ENCODE results near the gene GARIN3. TPM values are rescaled to one million over a fixed set of nuclear protein-coding genes. Genes with fewer than 3 reads are reported as not detected.
"Not testable (repeated sequence)": the region's sequence is repeated elsewhere in the genome, so short reads cannot be mapped to it uniquely, and the experiment has no call there.

The GARIN3 gene
- total RNA-seq, 1 donor from 2014 or later: not detected

DNA sequence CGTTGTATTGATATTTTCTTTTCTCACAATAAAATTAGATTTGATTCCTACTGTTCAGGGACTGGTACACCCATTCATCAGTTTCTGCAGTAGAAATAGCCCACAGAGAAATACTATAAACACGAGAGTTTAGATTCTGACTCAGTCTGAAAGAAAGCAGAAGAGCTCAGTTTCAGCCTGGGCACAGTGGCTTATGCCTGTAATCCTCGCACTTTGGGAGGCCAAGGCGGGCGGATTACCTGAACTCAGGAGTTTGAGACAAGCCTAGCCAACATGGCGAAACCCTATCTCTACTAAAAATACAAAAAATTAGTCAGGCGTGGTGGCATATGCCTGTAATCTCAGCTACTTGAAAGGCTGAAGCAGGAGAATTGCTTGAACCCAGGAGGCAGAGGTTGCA, 23.2 kb upstream of the GARIN3 start:
- H3K36me3 Mint-ChIP-seq (ENCODE audit: low read depth): peaks cover 2% of the 10 kb centered on the region
- TF ChIP-seq, protein P1, sequence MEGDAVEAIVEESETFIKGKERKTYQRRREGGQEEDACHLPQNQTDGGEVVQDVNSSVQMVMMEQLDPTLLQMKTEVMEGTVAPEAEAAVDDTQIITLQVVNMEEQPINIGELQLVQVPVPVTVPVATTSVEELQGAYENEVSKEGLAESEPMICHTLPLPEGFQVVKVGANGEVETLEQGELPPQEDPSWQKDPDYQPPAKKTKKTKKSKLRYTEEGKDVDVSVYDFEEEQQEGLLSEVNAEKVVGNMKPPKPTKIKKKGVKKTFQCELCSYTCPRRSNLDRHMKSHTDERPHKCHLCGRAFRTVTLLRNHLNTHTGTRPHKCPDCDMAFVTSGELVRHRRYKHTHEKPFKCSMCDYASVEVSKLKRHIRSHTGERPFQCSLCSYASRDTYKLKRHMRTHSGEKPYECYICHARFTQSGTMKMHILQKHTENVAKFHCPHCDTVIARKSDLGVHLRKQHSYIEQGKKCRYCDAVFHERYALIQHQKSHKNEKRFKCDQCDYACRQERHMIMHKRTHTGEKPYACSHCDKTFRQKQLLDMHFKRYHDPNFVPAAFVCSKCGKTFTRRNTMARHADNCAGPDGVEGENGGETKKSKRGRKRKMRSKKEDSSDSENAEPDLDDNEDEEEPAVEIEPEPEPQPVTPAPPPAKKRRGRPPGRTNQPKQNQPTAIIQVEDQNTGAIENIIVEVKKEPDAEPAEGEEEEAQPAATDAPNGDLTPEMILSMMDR (IDR thresholded peaks at IDR 0.05): no peak
- no peak overlapping the region for H3K27ac Mint-ChIP-seq (ENCODE audit: unreplicated experiment)
- peaks cover 3% of the 10 kb centered on the region for H3K9me3 Mint-ChIP-seq (ENCODE audit: low read depth)
- no peak overlapping the region for H3K4me3 Mint-ChIP-seq (ENCODE audit: unreplicated experiment)
- no peaks in the 10 kb centered on the region for H3K4me1 Mint-ChIP-seq (ENCODE audit: low read depth)
- no peak for DNase-seq (ENCODE audit: low spot score)
- peaks cover 37% of the 10 kb centered on the region for H3K27me3 Mint-ChIP-seq (ENCODE audit: low read depth)

DNA sequence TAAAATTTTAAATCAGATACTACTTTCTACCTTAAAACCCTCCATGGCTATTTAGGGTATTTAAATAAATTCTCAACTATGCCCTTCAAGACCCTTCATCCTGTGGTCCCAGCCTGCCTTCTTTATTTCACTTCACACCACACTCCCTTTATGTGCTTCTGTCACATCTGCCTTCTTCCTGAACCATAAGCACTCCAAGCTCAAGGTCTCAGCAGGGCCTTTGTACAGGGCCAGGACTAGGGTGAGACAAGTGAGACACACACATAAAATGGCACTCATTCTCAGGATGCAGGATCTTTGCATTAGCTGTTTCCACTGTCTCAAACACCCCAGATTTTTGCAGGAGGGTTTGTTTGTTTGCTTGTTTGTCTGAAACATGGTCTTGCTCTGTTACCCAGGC, 22.2 kb upstream of the GARIN3 start:
- H3K27me3 Mint-ChIP-seq (ENCODE audit: low read depth): peaks cover 36% of the 10 kb centered on the region
- no peak overlapping the region for H3K4me3 Mint-ChIP-seq (ENCODE audit: unreplicated experiment)
- TF ChIP-seq, protein P1 (IDR thresholded peaks at IDR 0.05): no peak
- no peak for DNase-seq (ENCODE audit: low spot score)
- no peaks in the 10 kb centered on the region for H3K4me1 Mint-ChIP-seq (ENCODE audit: low read depth)
- no peak overlapping the region for H3K27ac Mint-ChIP-seq (ENCODE audit: unreplicated experiment)
- H3K9me3 Mint-ChIP-seq (ENCODE audit: low read depth): peaks cover 3% of the 10 kb centered on the region
- peaks cover 2% of the 10 kb centered on the region for H3K36me3 Mint-ChIP-seq (ENCODE audit: low read depth)

DNA sequence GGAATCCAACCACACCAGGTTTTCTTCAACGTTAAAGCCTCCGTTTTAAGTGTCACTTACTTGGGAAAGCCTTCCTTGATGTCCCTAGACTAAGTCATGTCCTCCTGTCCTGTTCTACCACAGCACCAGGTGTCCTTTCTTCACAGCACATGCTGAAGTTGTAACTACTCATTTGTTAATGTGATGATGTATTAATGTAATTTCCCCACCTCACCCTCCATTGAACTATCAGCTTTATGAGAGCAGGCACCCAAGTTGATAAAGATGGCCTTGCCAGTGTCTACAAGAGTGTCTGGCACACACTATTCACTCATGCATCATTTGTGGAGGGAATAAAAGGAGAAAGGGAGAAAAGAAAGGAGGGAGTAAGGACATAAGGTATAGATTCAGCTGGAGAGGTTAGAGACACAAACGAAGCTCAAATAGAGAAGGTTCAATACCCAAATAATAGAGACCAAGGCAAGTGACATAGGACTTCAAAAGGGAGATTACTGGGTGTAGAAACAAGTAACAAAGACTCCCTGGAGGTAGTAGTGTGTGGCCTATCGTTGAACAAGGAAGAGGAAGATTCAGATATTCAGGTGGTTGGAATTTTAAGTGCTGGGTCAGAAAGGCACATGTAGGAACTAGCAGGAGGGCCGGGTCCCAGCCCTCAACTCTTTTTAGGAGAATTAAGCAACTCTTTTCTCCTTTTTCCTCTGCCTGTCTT, 21.1 kb upstream of the GARIN3 start:
- no peak overlapping the region for H3K27ac Mint-ChIP-seq (ENCODE audit: unreplicated experiment)

DNA sequence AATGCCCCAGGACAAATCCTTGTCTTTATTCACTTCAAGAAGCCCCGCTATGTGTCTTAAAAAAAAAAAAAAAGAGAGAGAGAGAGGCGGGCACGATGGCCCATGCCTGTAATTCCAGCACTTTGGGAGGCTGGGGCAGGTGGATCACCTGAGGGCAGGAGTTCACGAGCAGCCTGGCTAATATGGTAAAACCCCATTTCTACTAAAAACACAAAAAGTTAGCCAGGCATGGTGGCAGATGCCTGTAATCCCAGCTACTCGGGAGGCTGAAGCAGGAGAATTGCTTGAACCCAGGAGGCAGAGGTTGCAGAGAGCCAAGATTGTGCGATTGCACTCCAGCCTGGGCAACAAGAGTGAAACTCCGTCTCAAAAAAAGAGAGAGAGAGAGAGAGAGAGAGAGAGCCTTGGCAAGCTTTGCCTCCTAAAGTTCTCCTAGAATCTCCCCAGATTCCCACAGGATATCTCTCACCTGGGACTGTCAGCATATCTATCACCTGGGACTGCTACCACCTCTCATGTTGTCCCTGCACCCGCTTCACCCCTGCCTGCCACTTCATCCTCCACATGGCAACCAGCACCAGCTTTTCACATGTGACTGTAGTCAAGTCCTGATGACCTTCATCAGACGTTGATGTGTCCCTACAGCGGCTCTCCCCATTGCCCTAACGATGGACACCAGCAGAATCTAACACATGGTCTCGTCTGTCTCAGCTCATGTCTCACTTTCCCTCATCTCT, 20.4 kb upstream of the GARIN3 start:
- Mint-ChIP-seq H3K27ac (ENCODE audit: unreplicated experiment) (no peak overlapping the region), H3K36me3 (ENCODE audit: low read depth) (no peaks in the 10 kb centered on the region), H3K4me1 (ENCODE audit: low read depth) (no peaks in the 10 kb centered on the region), H3K9me3 (ENCODE audit: low read depth) (no peaks in the 10 kb centered on the region), H3K27me3 (ENCODE audit: low read depth) (peaks cover 39% of the 10 kb centered on the region), H3K4me3 (ENCODE audit: unreplicated experiment) (no peak overlapping the region)
- TF ChIP-seq, protein P1 (IDR thresholded peaks at IDR 0.05): no peak
- no peak for DNase-seq (ENCODE audit: low spot score)

More for the DNA sequence above, 21.1 kb upstream of the GARIN3 start:
- Mint-ChIP-seq H3K36me3 (ENCODE audit: low read depth) (no peaks in the 10 kb centered on the region), H3K4me3 (ENCODE audit: unreplicated experiment) (no peak overlapping the region), H3K4me1 (ENCODE audit: low read depth) (no peaks in the 10 kb centered on the region), H3K9me3 (ENCODE audit: low read depth) (no peaks in the 10 kb centered on the region), H3K27me3 (ENCODE audit: low read depth) (peaks cover 35% of the 10 kb centered on the region)
- TF ChIP-seq, protein P1 (IDR thresholded peaks at IDR 0.05): no peak
- no peak for DNase-seq (ENCODE audit: low spot score)

DNA sequence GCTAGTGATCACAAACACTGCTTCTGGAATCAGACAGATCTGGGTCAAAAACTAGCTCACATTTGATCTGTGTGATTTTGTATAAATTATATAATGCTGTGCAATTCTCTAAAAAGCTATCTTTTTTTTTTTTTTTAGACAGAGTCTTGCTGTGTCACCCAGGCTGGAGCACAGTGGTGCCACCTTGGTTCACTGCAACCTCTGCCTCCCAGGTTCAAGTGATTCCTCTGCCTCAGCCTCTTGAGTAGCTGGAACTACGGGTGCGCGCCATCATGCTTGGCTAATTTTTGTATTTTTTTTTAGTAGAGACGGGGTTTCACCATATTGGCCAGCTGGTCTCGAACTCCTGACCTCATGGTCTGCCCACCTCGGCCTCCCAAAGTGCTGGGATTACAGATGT, 19.1 kb upstream of the GARIN3 start:
- not testable (repeated sequence) for H3K4me1 Mint-ChIP-seq (ENCODE audit: low read depth); H3K27ac Mint-ChIP-seq (ENCODE audit: unreplicated experiment); DNase-seq (ENCODE audit: low spot score); H3K9me3 Mint-ChIP-seq (ENCODE audit: low read depth); H3K4me3 Mint-ChIP-seq (ENCODE audit: unreplicated experiment); H3K36me3 Mint-ChIP-seq (ENCODE audit: low read depth)
- H3K27me3 Mint-ChIP-seq (ENCODE audit: low read depth): peaks cover 45% of the 10 kb centered on the region

Data from chondrocyte (in vitro differentiated cells).